Measurements from ENCODE around the gene RIPOR3.

- TF ChIP-seq, protein P1, sequence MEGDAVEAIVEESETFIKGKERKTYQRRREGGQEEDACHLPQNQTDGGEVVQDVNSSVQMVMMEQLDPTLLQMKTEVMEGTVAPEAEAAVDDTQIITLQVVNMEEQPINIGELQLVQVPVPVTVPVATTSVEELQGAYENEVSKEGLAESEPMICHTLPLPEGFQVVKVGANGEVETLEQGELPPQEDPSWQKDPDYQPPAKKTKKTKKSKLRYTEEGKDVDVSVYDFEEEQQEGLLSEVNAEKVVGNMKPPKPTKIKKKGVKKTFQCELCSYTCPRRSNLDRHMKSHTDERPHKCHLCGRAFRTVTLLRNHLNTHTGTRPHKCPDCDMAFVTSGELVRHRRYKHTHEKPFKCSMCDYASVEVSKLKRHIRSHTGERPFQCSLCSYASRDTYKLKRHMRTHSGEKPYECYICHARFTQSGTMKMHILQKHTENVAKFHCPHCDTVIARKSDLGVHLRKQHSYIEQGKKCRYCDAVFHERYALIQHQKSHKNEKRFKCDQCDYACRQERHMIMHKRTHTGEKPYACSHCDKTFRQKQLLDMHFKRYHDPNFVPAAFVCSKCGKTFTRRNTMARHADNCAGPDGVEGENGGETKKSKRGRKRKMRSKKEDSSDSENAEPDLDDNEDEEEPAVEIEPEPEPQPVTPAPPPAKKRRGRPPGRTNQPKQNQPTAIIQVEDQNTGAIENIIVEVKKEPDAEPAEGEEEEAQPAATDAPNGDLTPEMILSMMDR (IDR thresholded peaks at IDR 0.05): no peak
- TF ChIP-seq ZFX (IDR thresholded peaks at IDR 0.05; ENCODE audit: borderline replicate concordance): no peak
Measured at GRCh38 chr20:50615407-50615806, 75.9 kb downstream of the RIPOR3 start.

Data from 22Rv1 (cell line).